ENCODE measurements around the gene SIGLEC14.

The SIGLEC14 gene

GRCh38 chr19:51691074-51691583 lies 44.5 kb upstream of the SIGLEC14 start:
- TF ChIP-seq CSDC2 (CRISPR knock-in tag; IDR thresholded peaks at IDR 0.05) (no peak), ISL1 (CRISPR knock-in tag; IDR thresholded peaks at IDR 0.05) (no peak), CSRNP3 (CRISPR knock-in tag; IDR thresholded peaks at IDR 0.05) (no peak), ZNF70 (CRISPR knock-in tag; IDR thresholded peaks at IDR 0.05) (no peak), ZNF565 (CRISPR knock-in tag; conservative IDR thresholded peaks at IDR 0.05; ENCODE audit: low read depth) (no peak), SNAI2 (CRISPR knock-in tag; IDR thresholded peaks at IDR 0.05) (no peak), ZFP3 (CRISPR knock-in tag; IDR thresholded peaks at IDR 0.05) (no peak), ZC3H10 (CRISPR knock-in tag; IDR thresholded peaks at IDR 0.05) (no peak), TCF4 (CRISPR knock-in tag; IDR thresholded peaks at IDR 0.05; ENCODE audit: borderline replicate concordance) (no peak), ARNTL (CRISPR knock-in tag; IDR thresholded peaks at IDR 0.05; ENCODE audit: borderline replicate concordance, low read depth) (no peak), TSHZ2 (CRISPR knock-in tag; IDR thresholded peaks at IDR 0.05) (no peak), TOX (CRISPR knock-in tag; IDR thresholded peaks at IDR 0.05; ENCODE audit: borderline replicate concordance) (no peak), BACH2 (CRISPR knock-in tag; IDR thresholded peaks at IDR 0.05; ENCODE audit: borderline replicate concordance) (no peak), ZFP30 (CRISPR knock-in tag; IDR thresholded peaks at IDR 0.05) (no peak)
- ATAC-seq: peak; percentile 0; the same call in 2 of the 3 replicates

- TF ChIP-seq PATZ1 (CRISPR knock-in tag; IDR thresholded peaks at IDR 0.05; ENCODE audit: borderline replicate concordance): peak; percentile 95; the same call in 1 of the 2 replicates
- TF ChIP-seq OSR1 (CRISPR knock-in tag; IDR thresholded peaks at IDR 0.05): no peak
Measured at GRCh38 chr19:51690454-51691073, 43.9 kb upstream of the SIGLEC14 start.

GRCh38 chr19:51689751-51690453 lies 43.3 kb upstream of the SIGLEC14 start:
- peak; percentile 6 for ATAC-seq
- TF ChIP-seq ZFP3 (CRISPR knock-in tag; IDR thresholded peaks at IDR 0.05) (no peak), RARB (CRISPR knock-in tag; IDR thresholded peaks at IDR 0.05) (no peak), PATZ1 (CRISPR knock-in tag; IDR thresholded peaks at IDR 0.05; ENCODE audit: borderline replicate concordance) (no peak), TCF4 (CRISPR knock-in tag; IDR thresholded peaks at IDR 0.05; ENCODE audit: borderline replicate concordance) (no peak), ARNTL (CRISPR knock-in tag; IDR thresholded peaks at IDR 0.05; ENCODE audit: borderline replicate concordance, low read depth) (no peak), PPARA (CRISPR knock-in tag; IDR thresholded peaks at IDR 0.05; ENCODE audit: borderline replicate concordance) (no peak), CSDC2 (CRISPR knock-in tag; IDR thresholded peaks at IDR 0.05) (no peak), POU6F1 (CRISPR knock-in tag; IDR thresholded peaks at IDR 0.05; ENCODE audit: borderline replicate concordance, low read depth) (no peak), TOX (CRISPR knock-in tag; IDR thresholded peaks at IDR 0.05; ENCODE audit: borderline replicate concordance) (no peak), ZNF70 (CRISPR knock-in tag; IDR thresholded peaks at IDR 0.05) (no peak), SNAI2 (CRISPR knock-in tag; IDR thresholded peaks at IDR 0.05) (no peak), BACH2 (CRISPR knock-in tag; IDR thresholded peaks at IDR 0.05; ENCODE audit: borderline replicate concordance) (no peak), ISL1 (CRISPR knock-in tag; IDR thresholded peaks at IDR 0.05) (no peak), ZNF8 (CRISPR knock-in tag; IDR thresholded peaks at IDR 0.05) (no peak), CREB5 (CRISPR knock-in tag; IDR thresholded peaks at IDR 0.05; ENCODE audit: low read depth) (no peak), ZNF565 (CRISPR knock-in tag; conservative IDR thresholded peaks at IDR 0.05; ENCODE audit: low read depth) (no peak)

More at GRCh38 chr19:51690454-51691073, 43.9 kb upstream of the SIGLEC14 start:
- ATAC-seq: peak; percentile 35

All from SK-N-SH treated with all-trans-retinoic acid at 6 μM for 48 hours (cell line).